GM12874 (cell line): Measurements from ENCODE around the gene CEP41.

Source experiments
- TF ChIP-seq, protein P1 (sequence below): IDR thresholded peaks from 2 replicates; pipeline ENCODE4 v1.5.1; 2011; ENCODE audit warnings: low read depth, mild to moderate bottlenecking, control low read depth, low read length, moderate library complexity; ENCODE audit not compliant: insufficient read depth

Gene CEP41

DNA sequence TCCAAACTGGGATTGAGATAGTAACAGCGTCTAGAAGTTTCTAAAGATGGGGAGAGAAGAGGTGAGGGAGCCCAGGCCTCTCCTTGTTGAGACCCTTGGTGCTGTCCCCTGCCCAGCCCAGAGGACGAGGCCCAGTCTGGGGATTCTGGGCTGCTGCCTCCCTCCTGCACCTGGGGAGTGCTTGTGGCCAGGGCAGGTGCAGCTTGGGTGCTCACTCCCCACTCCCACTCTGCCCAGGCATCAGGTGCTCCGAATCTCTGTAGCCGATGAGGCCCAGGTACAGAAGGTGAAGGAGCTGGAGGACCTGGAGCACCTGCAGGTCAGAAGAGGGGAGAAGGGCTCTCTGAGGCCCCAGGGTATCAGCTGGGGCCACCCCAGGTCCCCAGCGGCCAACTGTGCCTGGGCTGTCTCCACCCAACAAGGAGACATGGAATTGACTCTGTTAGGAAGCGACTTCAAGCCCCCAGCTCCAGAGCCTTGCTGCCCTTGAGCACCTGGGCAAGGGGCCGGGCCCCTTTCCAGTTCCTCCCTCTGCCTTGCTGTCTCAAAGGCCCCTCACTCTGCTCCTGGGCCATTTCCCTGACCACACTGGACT is 59.9 kb downstream of the CEP41 start:
- TF ChIP-seq, protein P1, sequence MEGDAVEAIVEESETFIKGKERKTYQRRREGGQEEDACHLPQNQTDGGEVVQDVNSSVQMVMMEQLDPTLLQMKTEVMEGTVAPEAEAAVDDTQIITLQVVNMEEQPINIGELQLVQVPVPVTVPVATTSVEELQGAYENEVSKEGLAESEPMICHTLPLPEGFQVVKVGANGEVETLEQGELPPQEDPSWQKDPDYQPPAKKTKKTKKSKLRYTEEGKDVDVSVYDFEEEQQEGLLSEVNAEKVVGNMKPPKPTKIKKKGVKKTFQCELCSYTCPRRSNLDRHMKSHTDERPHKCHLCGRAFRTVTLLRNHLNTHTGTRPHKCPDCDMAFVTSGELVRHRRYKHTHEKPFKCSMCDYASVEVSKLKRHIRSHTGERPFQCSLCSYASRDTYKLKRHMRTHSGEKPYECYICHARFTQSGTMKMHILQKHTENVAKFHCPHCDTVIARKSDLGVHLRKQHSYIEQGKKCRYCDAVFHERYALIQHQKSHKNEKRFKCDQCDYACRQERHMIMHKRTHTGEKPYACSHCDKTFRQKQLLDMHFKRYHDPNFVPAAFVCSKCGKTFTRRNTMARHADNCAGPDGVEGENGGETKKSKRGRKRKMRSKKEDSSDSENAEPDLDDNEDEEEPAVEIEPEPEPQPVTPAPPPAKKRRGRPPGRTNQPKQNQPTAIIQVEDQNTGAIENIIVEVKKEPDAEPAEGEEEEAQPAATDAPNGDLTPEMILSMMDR = no peak

DNA sequence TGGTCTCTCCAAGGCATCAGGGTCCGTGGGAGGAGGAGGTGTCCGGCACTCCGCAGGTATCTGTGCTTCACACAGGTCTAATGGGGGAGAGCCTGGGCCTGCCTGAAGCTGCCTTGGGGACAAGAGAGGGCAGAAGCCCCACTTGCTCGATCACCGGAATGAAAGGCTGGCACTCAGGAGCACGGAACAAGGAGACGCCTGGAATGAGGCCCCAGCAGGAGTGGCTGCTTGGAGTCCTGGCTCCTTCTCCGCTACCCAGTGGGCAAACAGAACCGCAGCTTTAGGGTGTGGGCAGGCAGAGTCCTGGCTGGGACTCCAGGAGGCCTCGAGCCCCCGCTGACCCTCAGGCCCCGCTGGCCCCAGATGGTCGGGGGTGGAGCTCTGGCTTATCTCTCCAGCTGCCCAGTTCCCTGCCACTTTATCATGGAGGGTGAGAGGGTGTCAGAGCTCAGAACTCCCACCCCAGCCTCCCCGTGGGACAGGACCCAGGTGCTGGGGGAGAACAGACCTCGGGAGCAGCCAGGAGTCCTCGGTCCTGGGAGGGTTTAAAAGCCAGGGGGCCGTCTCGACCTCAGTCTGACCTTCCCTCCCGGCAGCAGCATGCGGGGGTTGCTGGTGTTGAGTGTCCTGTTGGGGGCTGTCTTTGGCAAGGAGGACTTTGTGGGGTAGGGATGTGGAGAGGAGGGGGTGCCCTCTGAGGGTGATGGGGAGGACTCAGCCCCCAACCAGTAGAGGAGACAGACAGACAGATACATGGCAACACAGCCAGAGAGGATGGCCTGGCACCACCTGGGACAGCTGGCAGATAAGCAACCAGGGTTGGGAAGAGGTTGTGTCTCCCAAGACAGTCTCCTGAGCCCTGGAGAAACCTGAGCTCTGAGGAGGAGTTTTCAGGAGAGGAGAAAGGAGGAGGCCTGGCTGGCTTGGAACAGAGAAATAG is 60.6 kb downstream of the CEP41 start, which contains the start of gene CPA1:
Gene CPA1, plus strand, starts transcription at position 574 of the 940 bp plus-strand sequence. Its CDS starts 27 bp downstream, at position 601.
- TF ChIP-seq, protein P1 = no peak

DNA sequence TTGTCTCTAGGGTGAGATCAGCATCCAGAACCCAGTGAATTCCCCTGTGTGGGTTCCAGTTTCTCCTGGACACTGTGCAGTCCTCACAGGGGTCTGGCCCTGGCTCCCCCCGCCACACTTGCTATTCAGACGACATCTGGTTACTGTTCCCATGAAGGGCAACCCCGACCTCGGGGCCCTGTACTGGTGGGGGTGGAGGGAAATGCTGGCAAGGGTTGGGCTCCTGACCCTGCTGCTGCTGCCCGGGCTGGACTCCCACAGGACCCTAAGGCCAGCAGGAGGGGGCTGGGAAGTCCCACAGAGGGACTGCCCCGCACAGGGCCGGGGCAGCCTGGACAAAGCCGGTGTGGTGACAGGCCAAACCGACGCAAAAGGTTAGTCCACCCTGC is 61.3 kb downstream of the CEP41 start:
- TF ChIP-seq, protein P1 = no peak

DNA sequence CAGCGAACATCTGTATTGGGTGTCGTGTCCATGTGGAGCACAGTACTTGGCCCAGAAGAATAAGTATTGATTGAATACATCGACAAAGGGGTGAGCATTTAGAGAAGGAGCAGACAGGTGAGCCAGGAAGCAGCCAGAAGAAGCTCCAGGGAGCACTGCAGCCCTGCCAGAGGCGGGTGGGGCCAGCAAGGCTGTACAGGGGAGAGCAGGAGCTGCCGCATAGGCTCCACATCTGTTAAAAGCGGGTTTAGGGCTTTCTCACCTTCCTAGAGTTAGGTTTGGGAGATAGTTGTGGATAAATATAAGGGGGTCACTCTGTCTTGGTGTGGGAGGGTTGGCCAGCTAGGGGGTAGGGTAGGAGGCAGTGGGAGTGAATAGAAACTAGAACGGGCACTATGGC is 61.8 kb downstream of the CEP41 start:
- TF ChIP-seq, protein P1 = no peak

DNA sequence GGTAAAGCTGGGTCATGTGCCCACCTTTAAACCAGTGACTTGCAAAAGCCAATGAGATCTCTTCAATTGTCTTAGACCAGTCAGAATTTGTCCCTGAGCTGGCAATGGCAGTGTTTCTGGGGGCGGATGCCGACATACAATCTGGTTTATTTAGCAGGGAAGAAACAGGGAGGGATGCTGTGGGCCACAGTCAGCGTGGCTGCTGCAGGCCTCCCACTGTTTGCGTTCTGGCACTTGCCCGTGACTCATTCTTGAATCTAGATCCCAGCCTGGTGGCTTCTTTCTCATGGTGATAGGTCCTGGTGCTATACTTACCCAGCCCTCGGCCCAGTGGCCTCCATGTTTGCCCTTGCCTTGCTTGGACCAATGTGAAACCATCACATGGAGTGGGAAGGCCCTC is 63.6 kb downstream of the CEP41 start:
- TF ChIP-seq, protein P1 = no peak

DNA sequence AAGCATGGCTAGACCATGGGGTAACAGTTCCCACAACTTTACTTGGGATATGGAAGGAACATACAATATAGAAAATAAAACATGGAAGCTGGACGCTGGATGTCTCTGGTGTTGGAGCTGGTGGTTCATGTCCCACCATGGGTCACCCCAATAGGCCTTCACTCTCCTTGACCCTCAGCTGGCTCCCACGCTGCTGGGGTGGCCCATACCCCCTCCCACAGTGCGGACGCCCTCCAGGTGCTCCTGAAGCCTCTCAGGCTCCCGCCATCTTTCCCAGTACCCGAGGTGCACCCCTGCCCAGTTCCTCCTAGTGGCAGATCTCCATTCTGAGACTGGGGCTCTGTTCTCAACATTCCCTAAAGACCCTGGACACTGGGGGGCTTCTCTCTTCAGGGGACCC is 66.3 kb downstream of the CEP41 start:
- TF ChIP-seq, protein P1 = no peak

DNA sequence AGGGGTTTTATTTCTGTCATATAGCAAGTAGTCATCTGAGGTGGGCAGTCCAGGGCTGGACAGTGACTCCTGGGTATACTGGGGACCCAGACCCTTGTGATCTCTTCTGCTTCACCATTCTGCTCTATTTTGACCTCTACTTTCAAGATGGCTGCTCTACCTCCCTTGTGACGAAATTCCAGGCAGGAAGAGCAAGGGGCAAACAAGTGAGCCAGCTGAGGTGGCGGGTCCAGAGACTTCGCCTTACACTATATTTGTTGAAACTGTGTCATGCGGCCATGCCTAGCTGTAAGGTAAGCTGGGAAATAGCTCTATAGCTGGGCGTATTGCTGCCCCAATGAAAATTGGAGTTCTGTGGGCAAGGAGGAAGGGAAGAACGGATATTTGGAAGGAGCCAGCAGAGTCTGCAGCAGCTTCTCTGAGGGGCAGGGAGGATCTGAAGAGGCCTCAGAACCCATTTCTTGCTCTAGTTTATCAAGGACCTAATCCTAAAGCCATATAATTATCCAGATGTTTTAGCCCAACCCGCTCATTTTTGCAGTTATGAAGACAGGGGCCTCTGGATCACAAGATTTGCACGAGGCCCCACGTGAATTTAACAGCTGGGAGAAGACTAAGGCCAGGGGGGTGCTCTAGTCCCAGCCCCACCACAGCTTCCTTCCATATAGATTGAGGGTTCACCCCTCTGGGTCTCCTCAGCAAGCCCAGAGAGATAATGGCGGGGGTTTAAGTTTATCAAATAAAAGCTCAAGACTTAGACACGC is 68.2 kb downstream of the CEP41 start:
- TF ChIP-seq, protein P1 = no peak
